Activated naive CD4-positive, alpha-beta T cell treated with anti-CD3 and anti-CD28 coated beads, Interleukin-2, amount 50 U/mL, for 72 hours (primary cell): ENCODE results near the gene TOR1AIP2. TPM values are rescaled to one million over a fixed set of nuclear protein-coding genes. Genes with fewer than 3 reads are reported as not detected.

Experiments
- ATAC-seq, 2 donors: fragments of 150-1000 bp; cut with Tn5 transposase; 2 replicates each; pipeline ENCODE4 v1.10.0; 2021; ENCODE audit warnings: mild to moderate bottlenecking in 2 of 2, moderate library complexity in 2 of 2
- DNase-seq, 2 donors: peaks; one replicate each; pipeline ENCODE4 v3.0.0; 2021 to 2022; ENCODE audit warnings: low spot score in 2 of 2
- H3K27ac Mint-ChIP-seq, 2 donors: one replicate each; pipeline ENCODE4 v1.8.0; 2022; ENCODE audit warnings: mild to moderate bottlenecking in 2 of 2, mixed read lengths in 2 of 2
- H3K36me3 Mint-ChIP-seq, 2 donors: one replicate each; pipeline ENCODE4 v1.8.0; 2022; ENCODE audit warnings: mixed read lengths in 2 of 2
- H3K9me3 Mint-ChIP-seq, 2 donors: one replicate each; pipeline ENCODE4 v1.8.0; 2022; ENCODE audit warnings: mixed read lengths in 2 of 2
- total RNA-seq, 2 donors: library from RNA; stranded (reverse); gene quantifications; one replicate each; pipeline ENCODE4 v1.2.3, GENCODE V29; 2022

Gene TOR1AIP2
- total RNA-seq = 10 to 100 TPM; 39.6 to 46.7 TPM

DNA sequence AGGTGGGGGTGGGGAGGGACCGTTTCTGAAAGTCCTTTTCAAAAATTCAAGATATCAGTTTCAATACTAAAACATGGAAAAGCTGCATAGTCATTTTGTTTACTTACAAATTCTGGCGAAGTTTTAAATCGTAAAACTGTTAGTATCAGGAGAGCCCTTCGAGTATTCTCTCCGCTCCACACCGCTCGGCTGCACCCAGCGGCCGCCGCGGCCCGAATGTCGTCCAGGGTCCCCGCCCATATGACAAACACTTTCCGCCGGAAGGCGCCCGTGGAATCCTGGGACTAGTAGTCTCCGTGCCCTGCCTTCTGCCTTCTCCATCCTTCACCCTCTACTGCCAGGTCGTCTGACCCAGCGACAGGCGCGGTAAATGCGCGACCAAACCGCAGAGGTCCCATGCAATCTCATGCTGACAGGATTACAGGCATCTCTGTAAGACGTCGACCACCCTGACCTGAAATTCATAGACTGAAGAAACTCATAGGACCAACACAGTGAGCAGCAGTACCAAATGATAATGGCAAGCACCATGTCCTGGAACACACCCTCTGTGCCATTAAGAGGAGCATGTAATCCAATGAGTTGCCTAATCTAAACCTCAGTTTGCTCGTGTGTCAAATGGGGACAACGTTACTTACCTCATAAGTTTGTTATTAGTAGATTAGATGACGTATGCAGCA lies at the start of gene TOR1AIP2:
TOR1AIP2 (minus strand) TSS at position 218 of the 680 bp plus-strand sequence. CDS start 25,138 bp downstream, outside the sequence.
- H3K27ac Mint-ChIP-seq = peak within 1 kb of the TSS; percentile 80 to 97

GRCh38 chr1:179926850-179927205 lies 49.2 kb upstream of the TOR1AIP2 start:
- ATAC-seq (no peak), DNase-seq (no peak)
- Mint-ChIP-seq H3K27ac (no peak overlapping the region), H3K9me3 (no peaks in the 10 kb centered on the region), H3K36me3 (no peaks in the 10 kb centered on the region)

More for the DNA sequence above, at the start of gene TOR1AIP2:
- Mint-ChIP-seq H3K36me3 (peaks cover 15 to 31% of the 10 kb centered on the region in 2 donors), H3K9me3 (no peaks in the 10 kb centered on the region)
- DNase-seq (peak; percentile 89), ATAC-seq (peak; percentile 76 to 83)

DNA sequence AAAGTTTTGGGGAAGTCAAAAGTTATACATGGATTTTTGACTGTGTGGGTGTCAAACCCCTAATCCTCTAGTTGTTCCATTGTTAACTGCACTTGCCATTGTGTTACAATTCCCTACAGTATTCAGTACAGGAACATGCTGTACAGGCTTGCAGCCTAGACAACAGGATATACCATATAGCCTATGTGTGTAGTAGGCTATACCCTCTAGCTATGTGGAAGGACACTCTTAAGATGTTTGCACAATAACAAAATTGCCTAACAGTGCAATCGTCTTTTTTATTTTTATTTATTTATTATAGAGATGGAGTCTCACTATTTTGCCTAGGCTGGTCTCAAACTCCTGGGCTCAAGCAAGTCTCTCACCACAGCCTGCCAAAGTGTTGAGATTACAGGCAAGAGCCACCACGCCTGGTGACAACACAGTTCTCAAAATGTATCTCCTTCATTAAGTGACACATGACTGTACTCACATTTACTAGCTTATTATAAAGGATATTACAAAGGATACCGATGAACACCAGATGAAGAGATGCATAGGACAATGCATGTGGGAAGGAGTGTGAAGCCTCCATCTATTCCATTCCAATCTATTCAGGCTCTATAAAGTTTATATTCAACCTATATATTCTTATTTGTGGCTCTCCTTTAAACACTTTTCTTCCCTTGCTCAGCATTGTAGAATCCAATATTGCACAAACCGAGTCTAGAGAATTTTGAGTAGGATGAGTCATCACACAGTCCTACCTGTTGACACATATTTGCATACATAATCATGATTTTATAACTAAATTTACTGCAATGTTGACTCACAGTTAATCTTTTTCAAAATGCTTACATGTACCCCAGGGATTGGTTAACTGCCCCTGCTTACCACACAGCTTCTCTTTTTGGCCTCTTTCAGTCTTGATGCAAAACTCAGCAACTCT lies 48.6 kb upstream of the TOR1AIP2 start:
- no peak for DNase-seq
- Mint-ChIP-seq H3K27ac (no peak overlapping the region), H3K36me3 (no peaks in the 10 kb centered on the region), H3K9me3 (no peaks in the 10 kb centered on the region)
- ATAC-seq = no peak

- Mint-ChIP-seq H3K27ac (no peak overlapping the region), H3K9me3 (no peaks in the 10 kb centered on the region), H3K36me3 (no peaks in the 10 kb centered on the region)
- DNase-seq (no peak), ATAC-seq (no peak)
Observed at GRCh38 chr1:179925302-179925701, 47.7 kb upstream of the TOR1AIP2 start.

DNA sequence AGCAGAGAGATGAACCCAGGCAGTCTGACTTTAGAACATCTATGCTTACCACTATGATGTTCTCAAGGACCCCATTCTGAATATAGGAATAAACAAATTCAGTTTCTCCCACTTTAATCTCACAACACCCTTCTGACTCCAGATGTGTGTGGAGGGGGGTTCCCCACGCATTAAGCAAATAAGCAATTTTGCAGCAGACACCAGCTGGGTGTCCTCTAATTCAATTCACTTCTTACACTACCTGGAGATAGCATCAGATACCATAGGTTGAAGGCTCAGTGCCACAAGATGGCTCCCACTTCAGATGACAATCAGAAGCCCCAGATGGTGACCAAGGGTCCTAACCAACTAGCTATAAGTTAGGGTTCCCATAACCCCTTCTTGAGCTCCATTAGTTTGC lies 46.7 kb upstream of the TOR1AIP2 start:
- H3K27ac Mint-ChIP-seq = no peak overlapping the region
- DNase-seq (no peak), ATAC-seq (no peak)
- H3K36me3 Mint-ChIP-seq = peaks cover 0 to 5% of the 10 kb centered on the region in 2 donors
- H3K9me3 Mint-ChIP-seq = no peaks in the 10 kb centered on the region

DNA sequence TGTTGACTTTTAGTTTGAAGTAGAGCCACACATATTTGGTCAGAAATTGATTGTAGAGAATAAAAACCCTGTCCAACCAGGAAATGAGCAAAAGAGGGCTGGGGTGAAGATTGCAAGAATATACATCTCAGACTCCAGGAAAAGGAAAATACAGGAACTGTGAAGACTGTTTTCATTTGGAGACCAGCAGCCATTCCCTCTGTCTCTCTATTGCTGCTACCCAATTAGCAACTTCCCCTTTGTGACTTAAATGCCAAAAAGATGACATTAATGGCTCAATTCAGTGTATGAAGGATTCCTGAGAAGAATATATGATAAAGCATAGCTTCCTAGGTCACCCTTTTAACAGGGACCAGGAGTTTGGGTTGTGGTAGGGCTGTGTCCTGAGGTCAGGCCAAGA lies 45.4 kb upstream of the TOR1AIP2 start:
- Mint-ChIP-seq H3K36me3 (peaks cover 0 to 14% of the 10 kb centered on the region in 2 donors), H3K9me3 (no peaks in the 10 kb centered on the region), H3K27ac (no peak overlapping the region)
- ATAC-seq = no peak
- no peak for DNase-seq

DNA sequence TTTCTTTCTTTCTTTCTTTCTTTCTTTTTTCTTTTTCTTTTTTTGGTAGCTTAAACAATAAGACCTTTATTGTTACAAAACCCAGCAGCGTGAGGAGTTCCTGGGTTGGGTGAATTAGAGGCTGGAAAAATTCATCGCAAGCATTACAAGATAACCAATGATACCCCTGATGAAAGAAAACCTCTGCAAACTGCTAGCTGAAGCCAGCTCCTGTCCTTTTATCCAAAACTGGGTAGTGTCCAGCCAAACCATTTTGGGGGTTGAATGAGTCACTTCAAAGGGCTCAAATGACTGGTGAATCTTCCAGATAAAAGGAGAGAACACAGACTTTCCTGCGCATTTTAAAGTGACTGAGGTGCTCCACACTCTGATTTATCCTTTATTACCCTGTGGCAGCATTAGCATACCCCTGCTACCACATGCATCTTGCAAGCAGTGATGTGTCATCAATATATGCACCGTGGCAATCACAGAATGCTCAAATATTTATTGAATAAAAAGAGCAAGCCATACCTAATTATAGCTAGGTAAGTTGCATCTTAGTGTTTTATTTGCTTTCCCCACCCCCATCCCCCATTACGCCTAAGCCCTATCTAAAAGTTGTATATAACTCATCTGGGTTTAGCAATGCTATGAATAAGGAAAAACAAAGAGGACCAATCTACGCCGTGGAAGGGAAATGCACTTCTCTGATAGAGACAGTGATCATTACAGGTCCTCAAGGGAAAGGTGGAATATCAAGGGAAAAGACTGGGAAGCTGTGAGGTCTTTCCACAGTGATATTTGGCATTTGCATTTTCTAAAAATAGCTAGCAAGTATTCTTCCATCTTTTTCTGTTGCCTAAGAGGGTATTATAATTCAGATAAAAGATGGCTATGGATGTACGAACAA lies 44.6 kb upstream of the TOR1AIP2 start:
- Mint-ChIP-seq H3K27ac (no peak overlapping the region), H3K9me3 (no peaks in the 10 kb centered on the region), H3K36me3 (peaks cover 4 to 22% of the 10 kb centered on the region in 2 donors)
- ATAC-seq (peak in 1 of 2 donors; percentile 31), DNase-seq (no peak)

DNA sequence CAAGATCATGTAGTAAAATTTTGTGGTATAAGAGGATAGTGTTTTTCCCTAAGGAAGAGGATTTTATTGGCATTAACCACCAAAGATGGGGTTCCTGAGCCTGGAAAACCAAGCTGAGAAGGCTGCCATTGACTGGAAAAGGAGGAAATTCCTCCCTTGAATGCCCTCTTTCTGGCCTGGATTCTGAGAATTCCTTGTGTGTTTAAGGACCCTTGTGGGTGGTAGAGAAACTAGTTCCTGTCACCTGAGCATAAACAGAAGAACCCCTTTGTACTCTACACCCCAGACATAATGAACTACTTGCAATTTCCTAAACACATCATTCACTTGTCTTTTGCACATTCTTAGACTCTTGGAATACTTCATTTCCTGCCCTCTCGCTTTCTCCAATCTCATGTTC lies 43.9 kb upstream of the TOR1AIP2 start:
- ATAC-seq = no peak
- Mint-ChIP-seq H3K27ac (no peak overlapping the region), H3K36me3 (peaks cover 5 to 24% of the 10 kb centered on the region in 2 donors), H3K9me3 (no peaks in the 10 kb centered on the region)
- no peak for DNase-seq

DNA sequence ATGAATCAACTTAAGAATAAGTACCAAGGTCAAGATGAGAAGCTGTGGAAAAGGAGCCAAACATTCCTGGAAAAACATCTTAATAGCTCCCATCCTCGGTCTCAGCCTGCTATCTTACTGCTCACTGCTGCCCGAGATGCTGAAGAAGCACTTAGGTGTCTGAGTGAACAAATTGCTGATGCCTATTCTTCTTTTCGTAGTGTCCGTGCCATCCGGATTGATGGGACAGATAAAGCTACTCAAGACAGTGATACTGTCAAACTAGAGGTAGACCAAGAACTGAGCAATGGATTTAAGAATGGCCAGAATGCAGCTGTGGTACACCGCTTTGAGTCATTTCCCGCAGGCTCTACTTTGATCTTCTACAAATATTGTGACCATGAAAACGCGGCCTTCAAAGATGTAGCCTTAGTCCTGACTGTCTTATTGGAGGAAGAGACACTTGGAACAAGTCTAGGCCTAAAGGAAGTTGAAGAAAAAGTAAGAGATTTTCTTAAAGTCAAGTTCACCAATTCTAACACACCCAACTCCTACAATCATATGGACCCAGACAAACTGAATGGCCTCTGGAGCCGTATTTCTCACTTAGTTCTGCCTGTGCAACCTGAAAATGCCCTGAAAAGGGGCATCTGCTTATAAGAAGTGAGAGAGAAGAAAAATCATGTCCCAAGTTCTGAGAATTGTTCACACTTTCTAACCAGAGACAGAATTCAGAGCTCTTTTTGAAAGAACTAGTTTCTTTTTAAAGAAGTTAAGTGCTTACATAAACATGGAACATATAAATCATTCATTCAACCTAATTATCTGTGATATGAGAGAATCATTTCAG lies 40.2 kb upstream of the TOR1AIP2 start:
- no peak overlapping the region for H3K27ac Mint-ChIP-seq
- H3K9me3 Mint-ChIP-seq = no peaks in the 10 kb centered on the region
- ATAC-seq = peak in 1 of 2 donors; percentile 46
- H3K36me3 Mint-ChIP-seq = peaks cover 5 to 24% of the 10 kb centered on the region in 2 donors
- DNase-seq = no peak

- Mint-ChIP-seq H3K27ac (no peak overlapping the region), H3K9me3 (no peaks in the 10 kb centered on the region), H3K36me3 (peaks cover 0 to 20% of the 10 kb centered on the region in 2 donors)
- DNase-seq (no peak), ATAC-seq (no peak)
Observed at GRCh38 chr1:179911812-179912211, 34.2 kb upstream of the TOR1AIP2 start.

DNA sequence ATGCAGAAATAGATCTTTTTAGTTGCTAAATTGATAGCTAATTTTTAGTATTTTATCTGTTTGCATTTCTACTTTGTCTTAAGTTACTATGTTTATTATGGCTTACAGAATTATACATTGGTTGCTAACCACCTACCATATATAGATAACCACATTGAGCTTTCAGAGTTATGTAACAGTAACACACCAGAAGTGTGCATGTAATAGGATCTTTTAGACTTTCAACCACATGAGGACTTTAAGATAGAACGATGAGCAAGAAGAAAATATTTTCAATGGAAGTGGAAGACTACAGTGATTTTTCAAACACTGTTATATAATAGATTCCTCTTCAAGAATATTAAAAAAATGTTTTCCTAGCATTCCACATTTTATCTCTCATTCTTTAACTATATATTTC lies 33.3 kb upstream of the TOR1AIP2 start:
- Mint-ChIP-seq H3K9me3 (no peaks in the 10 kb centered on the region), H3K27ac (no peak overlapping the region), H3K36me3 (peaks cover 0 to 20% of the 10 kb centered on the region in 2 donors)
- ATAC-seq (no peak), DNase-seq (no peak)

DNA sequence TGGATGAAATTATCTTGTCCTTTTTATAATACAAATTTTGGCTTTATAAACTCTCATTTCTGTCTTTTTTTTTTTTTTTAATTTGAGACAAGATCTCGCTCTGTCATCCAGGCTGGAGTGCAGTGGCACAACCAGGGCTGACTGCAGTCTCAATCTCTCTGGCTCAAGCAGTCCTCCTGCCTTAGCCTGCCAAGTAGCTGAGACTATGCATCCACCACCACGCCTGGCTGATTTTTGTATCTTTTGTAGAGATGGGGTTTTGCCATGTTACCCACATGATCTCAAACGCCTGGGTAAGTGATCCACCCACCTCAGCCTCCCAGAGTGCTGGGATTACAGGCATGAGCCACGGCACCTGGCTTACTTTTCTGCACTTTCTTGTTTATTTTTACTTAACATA lies 12.0 kb upstream of the TOR1AIP2 start:
- peak overlapping the region in 1 of 2 donors; percentile 61 for H3K27ac Mint-ChIP-seq
- H3K36me3 Mint-ChIP-seq = peaks cover 6 to 7% of the 10 kb centered on the region in 2 donors
- H3K9me3 Mint-ChIP-seq = no peaks in the 10 kb centered on the region
- DNase-seq (no peak), ATAC-seq (no peak)

DNA sequence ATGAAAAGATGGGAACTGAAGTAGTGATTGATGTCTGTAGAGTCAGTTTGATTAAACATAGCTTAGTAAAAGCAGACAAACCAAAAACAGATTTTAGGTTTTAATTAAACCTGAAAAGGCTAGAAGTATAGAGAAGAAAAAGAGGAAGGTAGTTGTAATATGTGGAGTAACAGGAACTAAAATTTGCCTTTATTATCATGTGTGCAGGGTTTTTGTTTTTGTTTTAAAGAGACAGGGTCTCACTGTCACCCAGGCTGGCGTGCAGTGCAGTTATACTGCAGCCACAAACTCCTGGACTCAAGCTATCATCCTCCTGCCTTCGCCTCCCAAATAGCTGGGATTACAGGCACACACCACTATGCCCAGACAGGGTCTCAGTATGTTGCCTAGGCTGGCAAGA lies 10.5 kb upstream of the TOR1AIP2 start:
- Mint-ChIP-seq H3K27ac (peak overlapping the region in 1 of 2 donors; percentile 0), H3K9me3 (no peaks in the 10 kb centered on the region), H3K36me3 (peaks cover 17 to 21% of the 10 kb centered on the region in 2 donors)
- ATAC-seq = no peak
- DNase-seq = no peak

DNA sequence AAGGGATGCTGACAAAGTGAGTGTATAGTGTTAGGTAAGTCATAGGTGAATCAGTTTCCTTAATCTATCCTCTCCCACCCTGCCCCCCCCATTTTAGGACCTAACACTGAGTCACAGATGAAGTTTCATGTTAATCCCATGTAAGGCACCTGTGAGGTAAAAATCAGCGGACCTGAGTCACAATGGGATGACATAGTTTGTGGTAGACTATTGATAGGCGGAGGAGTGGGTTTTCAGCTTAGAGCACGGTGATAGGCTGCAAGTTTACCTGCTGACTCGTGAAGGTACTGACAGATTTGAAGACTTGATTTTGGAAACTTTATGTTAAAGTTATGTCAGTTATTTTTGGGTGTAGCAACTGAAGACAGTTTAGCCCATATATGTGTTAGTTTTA lies 6.1 kb upstream of the TOR1AIP2 start:
- H3K27ac Mint-ChIP-seq = peak overlapping the region; percentile 99 to 100
- peak; percentile 55 to 66 for DNase-seq

DNA sequence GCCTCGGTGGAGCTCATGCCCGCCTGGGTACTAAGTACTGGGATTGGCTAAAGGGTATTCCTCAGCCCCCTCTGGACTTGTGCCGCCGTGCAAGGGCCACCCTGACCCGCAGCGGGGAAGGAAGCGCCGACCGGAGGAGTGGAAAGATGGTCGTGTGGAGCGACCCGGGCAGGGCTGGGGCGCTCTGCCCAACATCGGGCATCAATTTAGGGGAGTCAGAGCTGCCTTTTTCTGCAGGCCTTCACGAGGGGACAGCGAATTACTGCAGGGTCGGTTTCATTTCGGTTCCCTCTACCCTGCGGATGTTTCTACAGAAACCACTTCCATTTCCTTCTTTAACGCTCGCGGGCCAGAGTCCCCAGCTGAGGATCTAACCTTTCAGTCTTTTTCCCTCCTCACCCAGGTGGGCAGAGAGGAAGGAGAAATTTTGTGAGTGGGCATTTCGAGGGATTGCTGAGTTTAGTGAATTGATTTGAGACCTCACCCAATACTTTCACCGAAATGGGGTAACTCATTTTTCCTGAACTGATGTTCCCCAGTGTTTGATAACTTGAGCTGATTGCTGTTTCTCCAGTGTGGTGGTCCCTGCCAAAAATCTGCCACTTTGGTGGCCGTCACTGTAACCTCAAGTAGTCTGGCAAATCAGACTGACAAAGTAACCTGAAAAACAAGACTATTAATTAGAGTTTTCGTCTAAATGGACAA lies 5.6 kb upstream of the TOR1AIP2 start:
- Mint-ChIP-seq H3K36me3 (peaks cover 36 to 39% of the 10 kb centered on the region in 2 donors), H3K27ac (peak overlapping the region; percentile 99 to 100), H3K9me3 (no peaks in the 10 kb centered on the region)
- ATAC-seq (no peak), DNase-seq (no peak)

More for the DNA sequence above, 6.1 kb upstream of the TOR1AIP2 start:
- peak; percentile 66 to 75 for ATAC-seq
- Mint-ChIP-seq H3K36me3 (peaks cover 36 to 39% of the 10 kb centered on the region in 2 donors), H3K9me3 (no peaks in the 10 kb centered on the region)
